ENCODE measurements around the gene PCLAF.
"Not testable (repeated sequence)": the region's sequence is repeated elsewhere in the genome, so short reads cannot be mapped to it uniquely, and the experiment has no call there.

Gene PCLAF

DNA sequence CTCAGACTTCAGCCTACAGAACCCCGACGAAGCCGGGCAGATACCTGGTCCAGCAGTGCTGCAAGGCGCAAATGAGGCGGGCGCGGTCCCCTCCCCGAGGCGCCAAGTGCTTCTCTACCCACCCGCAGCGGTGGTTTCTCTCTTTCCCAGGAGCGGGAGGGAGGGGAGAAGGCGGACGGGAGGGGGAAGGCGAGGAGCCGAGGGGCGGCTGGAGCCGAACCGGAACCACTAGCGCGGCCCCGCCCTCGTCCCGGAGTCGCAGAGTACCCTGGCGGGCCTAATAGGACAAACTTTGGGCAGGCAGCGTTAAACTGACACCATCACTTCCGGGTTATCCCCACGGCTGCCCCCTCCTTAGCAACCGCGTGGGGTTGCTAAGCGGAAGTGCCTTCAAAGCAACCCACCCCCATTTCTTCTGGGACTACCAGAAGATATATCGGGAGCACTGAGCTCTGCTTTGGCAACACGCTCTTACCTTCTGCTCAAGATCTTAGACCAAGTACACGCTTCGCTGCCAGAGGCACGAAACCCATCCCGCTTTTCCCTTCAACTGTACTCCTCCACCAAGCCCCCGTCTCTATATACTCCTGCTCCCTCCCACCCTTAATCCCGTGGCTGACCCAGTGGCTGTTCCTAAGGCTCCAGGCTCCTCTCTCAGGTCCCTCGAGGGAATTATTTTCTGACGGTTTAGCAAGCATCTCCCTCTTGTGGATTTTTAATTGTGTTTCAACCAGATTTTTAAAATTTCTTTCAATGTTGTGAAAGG is 25.1 kb downstream of the PCLAF start, which contains the start of gene CSNK1G1:
Gene CSNK1G1 (minus strand): TSS at position 230 of the 766 bp plus-strand sequence. CDS start 55,674 bp downstream, outside the sequence.
- DNase-seq (ENCODE audit: low spot score), result peak; percentile 90
- TF ChIP-seq, protein P1, sequence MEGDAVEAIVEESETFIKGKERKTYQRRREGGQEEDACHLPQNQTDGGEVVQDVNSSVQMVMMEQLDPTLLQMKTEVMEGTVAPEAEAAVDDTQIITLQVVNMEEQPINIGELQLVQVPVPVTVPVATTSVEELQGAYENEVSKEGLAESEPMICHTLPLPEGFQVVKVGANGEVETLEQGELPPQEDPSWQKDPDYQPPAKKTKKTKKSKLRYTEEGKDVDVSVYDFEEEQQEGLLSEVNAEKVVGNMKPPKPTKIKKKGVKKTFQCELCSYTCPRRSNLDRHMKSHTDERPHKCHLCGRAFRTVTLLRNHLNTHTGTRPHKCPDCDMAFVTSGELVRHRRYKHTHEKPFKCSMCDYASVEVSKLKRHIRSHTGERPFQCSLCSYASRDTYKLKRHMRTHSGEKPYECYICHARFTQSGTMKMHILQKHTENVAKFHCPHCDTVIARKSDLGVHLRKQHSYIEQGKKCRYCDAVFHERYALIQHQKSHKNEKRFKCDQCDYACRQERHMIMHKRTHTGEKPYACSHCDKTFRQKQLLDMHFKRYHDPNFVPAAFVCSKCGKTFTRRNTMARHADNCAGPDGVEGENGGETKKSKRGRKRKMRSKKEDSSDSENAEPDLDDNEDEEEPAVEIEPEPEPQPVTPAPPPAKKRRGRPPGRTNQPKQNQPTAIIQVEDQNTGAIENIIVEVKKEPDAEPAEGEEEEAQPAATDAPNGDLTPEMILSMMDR (IDR thresholded peaks at IDR 0.05; ENCODE audit: extremely low read depth, missing control alignments), result no peak

DNA sequence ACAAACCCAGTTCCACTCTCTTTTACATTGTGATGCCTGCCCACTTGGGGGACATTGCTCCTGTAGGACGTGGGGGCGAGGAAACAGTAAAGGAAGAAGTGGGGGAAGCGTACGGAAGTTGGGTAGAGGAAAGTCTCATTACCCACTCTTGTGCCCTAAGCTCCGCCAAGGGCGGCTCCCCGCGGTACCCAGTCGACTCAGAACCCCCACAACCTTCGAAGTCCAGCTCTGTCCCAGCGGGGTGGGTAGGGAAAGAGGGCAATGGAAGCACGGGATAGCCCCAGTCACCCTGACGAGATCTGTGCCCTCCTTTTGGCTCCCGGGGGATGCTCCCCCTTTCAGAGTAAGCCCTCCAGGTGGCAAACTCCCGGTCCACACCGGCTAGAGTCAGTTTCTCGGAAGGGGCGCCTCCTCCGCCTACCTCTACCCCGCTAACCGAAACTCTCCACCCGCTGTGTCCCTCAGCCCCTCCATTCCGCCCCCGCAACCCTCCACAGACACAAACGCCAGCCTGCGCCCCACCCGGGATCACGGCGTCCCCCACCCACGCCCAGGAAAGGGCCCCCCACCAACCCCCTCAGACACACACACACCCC is 25.8 kb downstream of the PCLAF start:
- TF ChIP-seq, protein P1 (IDR thresholded peaks at IDR 0.05; ENCODE audit: extremely low read depth, missing control alignments), result no peak
- DNase-seq (ENCODE audit: low spot score), result peak; percentile 12

DNA sequence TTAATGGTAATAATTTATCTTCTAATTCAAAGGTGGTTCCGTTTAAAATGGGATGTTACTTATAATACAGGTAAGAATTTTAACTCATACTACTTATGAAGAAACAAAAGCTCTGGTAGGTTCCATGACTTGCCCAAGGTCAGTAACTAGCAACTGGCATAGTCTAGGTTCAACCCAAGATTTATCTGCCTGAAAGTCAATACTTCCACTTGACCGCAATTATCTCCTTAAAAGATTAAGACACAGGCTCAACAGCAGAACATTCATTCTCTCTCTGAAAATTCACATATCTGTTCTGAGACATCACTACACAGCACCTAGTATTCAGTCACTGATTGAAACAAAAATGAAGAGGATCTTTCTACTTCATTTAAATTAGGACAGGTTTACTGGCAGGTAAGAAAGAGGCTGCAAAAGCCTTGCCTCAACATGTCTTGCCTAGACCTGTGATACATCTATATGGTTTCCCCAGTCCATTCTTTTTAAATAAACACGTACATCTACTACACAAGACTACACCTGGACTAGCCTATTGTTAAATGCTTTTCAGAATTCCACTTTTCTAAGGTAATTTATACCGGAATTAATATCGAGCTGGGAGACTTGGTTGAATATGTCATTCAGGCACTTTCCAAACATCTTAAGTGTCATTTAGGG is 26.4 kb downstream of the PCLAF start:
- no peak for DNase-seq (ENCODE audit: low spot score)
- TF ChIP-seq, protein P1 (IDR thresholded peaks at IDR 0.05; ENCODE audit: extremely low read depth, missing control alignments), result no peak

DNA sequence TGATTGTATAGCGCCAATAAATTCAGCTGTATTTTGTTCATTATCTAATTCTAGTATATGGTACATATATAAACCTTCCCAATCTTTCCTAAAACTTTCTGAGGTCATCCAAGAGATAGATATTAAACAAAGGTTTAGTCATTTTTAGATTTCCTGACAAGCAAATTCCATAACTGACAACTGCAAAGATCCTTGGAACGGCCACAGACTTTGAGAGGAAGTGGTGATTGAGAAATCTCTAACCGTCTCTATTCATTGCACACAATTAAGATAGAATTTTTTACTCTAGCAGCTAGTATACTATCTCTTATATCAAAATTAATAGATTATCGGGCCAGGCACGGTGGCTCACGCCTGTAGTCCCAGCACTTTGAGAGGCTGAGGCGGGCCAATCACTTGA is 30.0 kb downstream of the PCLAF start:
- TF ChIP-seq, protein P1 (IDR thresholded peaks at IDR 0.05; ENCODE audit: extremely low read depth, missing control alignments), result no peak

DNA sequence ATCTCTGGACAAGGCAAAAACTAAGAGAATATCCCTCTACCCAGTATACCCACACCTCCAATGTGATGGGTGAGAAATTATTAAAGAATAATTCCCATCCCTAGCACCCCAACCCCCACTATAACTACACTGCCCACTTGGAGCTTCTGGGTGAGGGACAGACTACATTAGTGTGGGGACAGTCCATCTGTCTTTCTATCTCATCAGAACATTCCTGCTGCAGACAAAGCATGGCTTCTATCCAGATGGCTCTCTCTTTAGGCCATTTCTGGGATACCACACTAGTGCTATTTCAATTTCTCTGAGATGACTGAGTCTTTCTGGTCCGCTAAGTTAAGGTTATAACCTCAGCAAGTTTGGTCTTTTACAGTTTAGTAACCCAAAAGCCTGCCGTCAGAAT is 31.9 kb downstream of the PCLAF start:
- TF ChIP-seq, protein P1 (IDR thresholded peaks at IDR 0.05; ENCODE audit: extremely low read depth, missing control alignments), result no peak
- DNase-seq (ENCODE audit: low spot score), result no peak

More for the DNA sequence above, 30.0 kb downstream of the PCLAF start:
- no peak for DNase-seq (ENCODE audit: low spot score)

DNA sequence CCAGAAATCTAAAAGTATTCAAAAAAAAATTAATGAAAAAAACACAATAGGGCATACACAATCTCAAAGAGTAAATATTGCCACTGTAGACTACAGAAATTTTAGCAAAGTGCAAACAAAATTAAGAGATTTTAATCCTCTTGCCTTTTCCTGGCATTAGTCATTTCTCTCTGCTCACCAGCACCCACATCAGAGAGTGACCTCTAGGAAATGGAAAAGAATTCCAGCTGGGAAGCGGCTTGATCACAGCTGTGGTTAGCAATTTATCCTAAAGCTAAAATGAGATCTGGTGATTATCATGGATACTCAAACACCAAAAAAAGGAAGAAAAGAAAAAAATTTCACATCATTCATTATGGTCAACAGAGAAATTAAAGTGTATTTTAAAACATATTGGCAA is 32.8 kb downstream of the PCLAF start:
- TF ChIP-seq, protein P1 (IDR thresholded peaks at IDR 0.05; ENCODE audit: extremely low read depth, missing control alignments), result no peak
- DNase-seq (ENCODE audit: low spot score), result no peak

DNA sequence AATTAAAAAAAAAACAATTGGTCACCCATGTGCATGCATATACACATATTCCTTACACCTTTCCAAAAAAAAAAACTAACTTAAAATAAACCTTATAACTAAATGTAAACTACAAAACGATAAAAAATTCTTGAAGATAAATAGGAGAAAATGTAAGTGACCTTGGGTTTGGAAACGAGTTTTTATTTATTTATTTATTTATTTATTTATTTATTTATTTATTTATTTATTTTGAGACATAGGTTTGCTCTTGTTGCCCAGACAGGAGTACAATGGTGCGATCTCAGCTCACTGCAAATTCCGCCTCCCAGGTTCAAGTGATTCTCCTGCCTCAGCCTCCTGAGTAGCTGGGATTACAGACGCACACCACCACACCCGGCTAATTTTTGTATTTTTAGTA is 35.0 kb downstream of the PCLAF start:
- DNase-seq (ENCODE audit: low spot score), result not testable (repeated sequence)
